ENCODE measurements around the gene LHFPL4.
"Not testable (repeated sequence)": the region's sequence is repeated elsewhere in the genome, so short reads cannot be mapped to it uniquely, and the experiment has no call there.

- TF ChIP-seq CTCF (conservative IDR thresholded peaks at IDR 0.05; ENCODE audit: low read depth, low read length); EZH2 (IDR thresholded peaks at IDR 0.05; ENCODE audit: borderline replicate concordance, low read depth, low read length, poor library complexity, severe bottlenecking): not testable (repeated sequence)
Measured at GRCh38 chr3:9591781-9592180, 38.2 kb upstream of the LHFPL4 start.

Measured in A673 (cell line).